Adrenal gland (tissue), 5 donors: ENCODE data around the gene PFN1.
A peak's percentile ranks its signal among the peaks of the same experiment; 100 is the strongest.

Experiments used
- POLR2A ChIP-seq, 2 donors: fragments of 450-650 bp; IDR thresholded peaks; one replicate each; pipeline ENCODE4 v1.6.1; 2017; ENCODE audit warnings: antibody characterized with exemption in 2 of 2, mild to moderate bottlenecking in 2 of 2, moderate library complexity in 1 of 2
- TF ChIP-seq, protein P1 (sequence below), 6 experiments: fragments of 450-650 bp in 4 of 6; fragments of 200-600 bp in 2 of 6; sonication (generic) in 1 of 6; IDR thresholded peaks; 1 replicate in 5 of 6; 2 replicates in 1 of 6; pipeline versions ENCODE4 v1.5.1 to v1.8.0; 2016 to 2021; ENCODE audit warnings: antibody characterized with exemption in 6 of 6, mild to moderate bottlenecking in 2 of 6, moderate library complexity in 1 of 6
- donor health status: DM: no; HTN: no; CAD: no.

DNA sequence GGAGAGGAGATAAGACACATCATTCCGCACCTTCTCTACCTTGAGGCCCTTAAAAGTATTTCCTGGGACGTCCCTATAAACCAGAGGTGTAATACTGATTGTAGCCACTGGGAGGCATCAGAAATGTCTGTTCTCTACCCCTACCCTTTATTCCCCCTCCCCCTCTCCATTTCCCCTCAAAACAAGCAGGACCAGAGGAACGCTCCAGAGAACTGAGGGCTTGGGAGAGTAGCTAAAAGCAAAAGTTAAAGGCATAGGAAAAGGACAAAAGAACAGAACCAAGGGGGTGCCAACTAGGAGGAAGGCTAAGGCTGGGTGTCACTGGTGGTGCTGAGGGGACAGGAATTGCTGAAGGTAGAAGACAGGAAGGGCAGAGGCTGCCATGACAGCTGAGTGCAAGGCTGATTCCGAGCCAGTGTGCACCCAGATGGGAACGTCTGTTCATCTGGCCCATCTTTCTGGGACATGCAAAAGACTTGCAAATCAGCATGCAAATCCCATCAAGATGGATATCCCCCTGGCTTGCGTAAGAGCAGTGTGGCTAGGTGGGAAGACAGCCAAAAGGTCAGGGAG lies 32.4 kb upstream of the PFN1 start:
- TF ChIP-seq, protein P1, sequence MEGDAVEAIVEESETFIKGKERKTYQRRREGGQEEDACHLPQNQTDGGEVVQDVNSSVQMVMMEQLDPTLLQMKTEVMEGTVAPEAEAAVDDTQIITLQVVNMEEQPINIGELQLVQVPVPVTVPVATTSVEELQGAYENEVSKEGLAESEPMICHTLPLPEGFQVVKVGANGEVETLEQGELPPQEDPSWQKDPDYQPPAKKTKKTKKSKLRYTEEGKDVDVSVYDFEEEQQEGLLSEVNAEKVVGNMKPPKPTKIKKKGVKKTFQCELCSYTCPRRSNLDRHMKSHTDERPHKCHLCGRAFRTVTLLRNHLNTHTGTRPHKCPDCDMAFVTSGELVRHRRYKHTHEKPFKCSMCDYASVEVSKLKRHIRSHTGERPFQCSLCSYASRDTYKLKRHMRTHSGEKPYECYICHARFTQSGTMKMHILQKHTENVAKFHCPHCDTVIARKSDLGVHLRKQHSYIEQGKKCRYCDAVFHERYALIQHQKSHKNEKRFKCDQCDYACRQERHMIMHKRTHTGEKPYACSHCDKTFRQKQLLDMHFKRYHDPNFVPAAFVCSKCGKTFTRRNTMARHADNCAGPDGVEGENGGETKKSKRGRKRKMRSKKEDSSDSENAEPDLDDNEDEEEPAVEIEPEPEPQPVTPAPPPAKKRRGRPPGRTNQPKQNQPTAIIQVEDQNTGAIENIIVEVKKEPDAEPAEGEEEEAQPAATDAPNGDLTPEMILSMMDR (IDR thresholded peaks at IDR 0.05) = peak; percentile 61 to 84 (median 73)
- no peak for TF ChIP-seq POLR2A (IDR thresholded peaks at IDR 0.05)
